ENCODE results near the gene IMPG1. TPM values are rescaled to one million over a fixed set of nuclear protein-coding genes. Genes with fewer than 3 reads are reported as not detected.

The IMPG1 gene
- total RNA-seq, 1 experiment from 2014 or later, result not detected

DNA sequence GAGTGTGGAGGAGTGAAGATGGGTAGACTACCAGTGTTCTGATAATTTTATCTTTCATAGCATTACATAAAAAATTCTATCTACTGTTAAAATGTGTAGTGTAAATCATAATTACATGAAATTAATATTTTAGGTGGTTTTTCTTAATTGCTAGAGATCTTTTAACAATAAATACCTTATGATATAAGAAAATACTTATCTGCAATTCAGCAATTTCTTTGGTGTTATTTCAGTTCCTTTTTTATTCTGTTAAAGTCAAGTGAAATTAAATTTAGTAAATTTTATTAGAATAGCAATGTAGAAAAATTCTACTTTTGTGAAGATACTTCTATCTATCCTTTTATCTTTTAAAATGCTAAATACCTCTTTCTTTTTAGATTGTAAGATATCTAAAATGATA lies 104.3 kb downstream of the IMPG1 start:
- DNase-seq, result no peak
- no peak overlapping the region for H2BK120ac ChIP-seq (ENCODE audit: low read depth, low read length, poor library complexity, severe bottlenecking)
- no peak overlapping the region for H3K56ac ChIP-seq (ENCODE audit: insufficient read length, low read depth, low read length)
- Mint-ChIP-seq H3K4me1 (peaks cover 5 to 6% of the 10 kb centered on the region in 2 experiments; a peak in 3 of 4 replicates), H3K36me3 (ENCODE audit: insufficient read depth in 1 of 3, low read depth in 3 of 3) (no peaks in the 10 kb centered on the region), H3K4me3 (no peak overlapping the region), H3K27ac (no peak overlapping the region), H3K9me3 (no peaks in the 10 kb centered on the region; a peak in 2 of 5 replicates), H3K27me3 (ENCODE audit: low read depth) (no peaks in the 10 kb centered on the region)
- H3K79me2 ChIP-seq (ENCODE audit: insufficient read depth, low read length), result no peaks in the 10 kb centered on the region
- no peaks in the 10 kb centered on the region for H4K20me1 ChIP-seq (ENCODE audit: control insufficient read depth, insufficient read depth, insufficient read length)
- H3K23ac ChIP-seq (ENCODE audit: insufficient read length, low read depth, low read length), result no peak overlapping the region
- H4K91ac ChIP-seq (ENCODE audit: insufficient read length, low read depth, low read length), result no peak overlapping the region
- H2AFZ ChIP-seq (ENCODE audit: low read length), result no peak overlapping the region
- H4K8ac ChIP-seq (replicated peaks; ENCODE audit: insufficient read length, low read depth, low read length), result no peak overlapping the region
- H2BK5ac ChIP-seq (ENCODE audit: insufficient read length, low read length), result no peak overlapping the region
- H3K79me1 ChIP-seq (ENCODE audit: insufficient read depth, low read depth, low read length, poor library complexity, severe bottlenecking), result no peaks in the 10 kb centered on the region
- H3K4me1 ChIP-seq (ENCODE audit: insufficient read depth, low read length), result no peaks in the 10 kb centered on the region; the same call in 1 of the 2 replicates
- H2BK20ac ChIP-seq (ENCODE audit: low read depth, low read length, poor library complexity, severe bottlenecking), result no peak overlapping the region
- no peak overlapping the region for H3K14ac ChIP-seq (ENCODE audit: insufficient read depth, low read length)
- H3K4ac ChIP-seq (ENCODE audit: low read depth, low read length), result no peak overlapping the region
- TF ChIP-seq CTCF (conservative IDR thresholded peaks at IDR 0.05), result no peak
- no peak overlapping the region for H3K27ac ChIP-seq (ENCODE audit: insufficient read length, low read depth, low read length)
- no peaks in the 10 kb centered on the region for H3K9me3 ChIP-seq (ENCODE audit: control insufficient read depth, low read depth, low read length)
- no peaks in the 10 kb centered on the region for H3K23me2 ChIP-seq (ENCODE audit: insufficient read length, low read depth, low read length, poor library complexity, severe bottlenecking)
- no peak overlapping the region for H3K9ac ChIP-seq (ENCODE audit: extremely low read depth, insufficient read length, low read length)
- H4K5ac ChIP-seq (ENCODE audit: insufficient read length, low read depth, low read length), result no peak overlapping the region
- H2BK12ac ChIP-seq (ENCODE audit: insufficient read length, low read depth, low read length), result no peak overlapping the region
- H3K18ac ChIP-seq (ENCODE audit: insufficient read length, low read depth, low read length), result no peak overlapping the region
- no peak overlapping the region for H3K4me2 ChIP-seq (ENCODE audit: insufficient read depth, insufficient read length, low read length)
- no peak overlapping the region for H3T11ph ChIP-seq (ENCODE audit: low read length)
- no peak overlapping the region for H2BK15ac ChIP-seq (ENCODE audit: low read depth, low read length)
- no peak overlapping the region for H2AK5ac ChIP-seq (ENCODE audit: insufficient read length, low read length)
- H3K27me3 ChIP-seq (ENCODE audit: insufficient read depth, low read length), result no peaks in the 10 kb centered on the region
